SK-N-SH treated with all-trans-retinoic acid at 6 μM for 48 hours (cell line): ENCODE measurements around the gene SYT12.
"Not testable (repeated sequence)": the region's sequence is repeated elsewhere in the genome, so short reads cannot be mapped to it uniquely, and the experiment has no call there.

Experiments used
- ATAC-seq: fragments of 200-7000 bp; cut with Tn5 transposase; 3 replicates; pipeline ENCODE4 v1.9.1; 2020; ENCODE audit warnings: mild to moderate bottlenecking, moderate library complexity
- ARNTL ChIP-seq: fragments of 450-650 bp; formaldehyde crosslinking; IDR thresholded peaks from 2 replicates; pipeline ENCODE4 v1.5.0; 2020; ENCODE audit warnings: low read depth, mild to moderate bottlenecking, moderate library complexity, borderline replicate concordance
- BACH2 ChIP-seq: fragments of 250-450 bp; sonication (Bioruptor Pico); IDR thresholded peaks from 2 replicates; pipeline ENCODE4 v1.9.0; 2021; ENCODE audit warnings: mild to moderate bottlenecking, borderline replicate concordance
- CSDC2 ChIP-seq: fragments of 250-450 bp; sonication (Bioruptor Pico); IDR thresholded peaks from 2 replicates; pipeline ENCODE4 v1.5.0; 2020; ENCODE audit warnings: mild to moderate bottlenecking, moderate library complexity
- ESRRG ChIP-seq: fragments of 250-450 bp; sonication (Bioruptor Pico); IDR thresholded peaks from 2 replicates; pipeline ENCODE4 v1.6.1; 2021; ENCODE audit warnings: mild to moderate bottlenecking
- ISL1 ChIP-seq: fragments of 250-450 bp; sonication (Bioruptor Pico); IDR thresholded peaks from 2 replicates; pipeline ENCODE4 v2.1.2; 2022; ENCODE audit warnings: mild to moderate bottlenecking, moderate library complexity
- OSR1 ChIP-seq: fragments of 250-450 bp; sonication (Bioruptor Pico); IDR thresholded peaks from 2 replicates; pipeline ENCODE4 v1.8.0; 2022; ENCODE audit warnings: moderate library complexity, mild to moderate bottlenecking, inconsistent platforms
- PPARA ChIP-seq: fragments of 250-450 bp; sonication (Bioruptor Pico); IDR thresholded peaks from 2 replicates; pipeline ENCODE4 v1.5.0; 2020; ENCODE audit warnings: mild to moderate bottlenecking, borderline replicate concordance
- RARB ChIP-seq: fragments of 250-450 bp; sonication (Bioruptor Pico); IDR thresholded peaks from 2 replicates; pipeline ENCODE4 v1.8.0; 2021; ENCODE audit warnings: mild to moderate bottlenecking, moderate library complexity
- SNAI2 ChIP-seq: fragments of 250-450 bp; sonication (Bioruptor Pico); IDR thresholded peaks from 2 replicates; pipeline ENCODE4 v1.5.0; 2020; ENCODE audit warnings: mild to moderate bottlenecking, moderate library complexity
- TOX ChIP-seq: fragments of 250-450 bp; sonication (Bioruptor Pico); IDR thresholded peaks from 2 replicates; pipeline ENCODE4 v1.8.0; 2021; ENCODE audit warnings: mild to moderate bottlenecking, moderate library complexity, borderline replicate concordance
- ZC3H10 ChIP-seq: fragments of 250-450 bp; sonication (Bioruptor Pico); IDR thresholded peaks from 2 replicates; pipeline ENCODE4 v1.5.1; 2021; ENCODE audit warnings: mild to moderate bottlenecking, moderate library complexity
- ZFP3 ChIP-seq: fragments of 250-450 bp; sonication (Bioruptor Pico); IDR thresholded peaks from 2 replicates; pipeline ENCODE4 v1.5.0; 2020; ENCODE audit warnings: mild to moderate bottlenecking, moderate library complexity
- ZNF565 ChIP-seq: fragments of 450-650 bp; formaldehyde crosslinking; conservative IDR thresholded peaks from 2 replicates; pipeline ENCODE4 v1.5.0; 2020; ENCODE audit warnings: low read depth, mild to moderate bottlenecking, moderate library complexity
- ZNF70 ChIP-seq: fragments of 450-650 bp; formaldehyde crosslinking; IDR thresholded peaks from 2 replicates; pipeline ENCODE4 v1.5.0; 2020; ENCODE audit warnings: mild to moderate bottlenecking, moderate library complexity
- TF ChIP-seq, protein P1 (sequence below): fragments of 250-450 bp; sonication (Bioruptor Pico); IDR thresholded peaks from 2 replicates; pipeline ENCODE4 v1.5.1; 2021; ENCODE audit warnings: mild to moderate bottlenecking, moderate library complexity
- TF ChIP-seq, protein P2 (sequence below): fragments of 250-450 bp; sonication (Bioruptor Pico); IDR thresholded peaks from 2 replicates; pipeline ENCODE4 v1.5.0; 2020; ENCODE audit warnings: mild to moderate bottlenecking, moderate library complexity
- TF ChIP-seq, protein P3 (sequence below): fragments of 250-450 bp; sonication (Bioruptor Pico); IDR thresholded peaks from 2 replicates; pipeline ENCODE4 v1.5.1; 2020; ENCODE audit warnings: low read depth, mild to moderate bottlenecking, moderate library complexity
- TF ChIP-seq, protein P4 (sequence below): fragments of 250-450 bp; sonication (Bioruptor Pico); IDR thresholded peaks from 2 replicates; pipeline ENCODE4 v1.8.0; 2021; ENCODE audit warnings: low read depth, mild to moderate bottlenecking, moderate library complexity, borderline replicate concordance
- TF ChIP-seq, protein P5 (sequence below): fragments of 250-450 bp; sonication (Bioruptor Pico); IDR thresholded peaks from 2 replicates; pipeline ENCODE4 v1.8.0; 2020; ENCODE audit warnings: mild to moderate bottlenecking, moderate library complexity, borderline replicate concordance

Gene SYT12

DNA sequence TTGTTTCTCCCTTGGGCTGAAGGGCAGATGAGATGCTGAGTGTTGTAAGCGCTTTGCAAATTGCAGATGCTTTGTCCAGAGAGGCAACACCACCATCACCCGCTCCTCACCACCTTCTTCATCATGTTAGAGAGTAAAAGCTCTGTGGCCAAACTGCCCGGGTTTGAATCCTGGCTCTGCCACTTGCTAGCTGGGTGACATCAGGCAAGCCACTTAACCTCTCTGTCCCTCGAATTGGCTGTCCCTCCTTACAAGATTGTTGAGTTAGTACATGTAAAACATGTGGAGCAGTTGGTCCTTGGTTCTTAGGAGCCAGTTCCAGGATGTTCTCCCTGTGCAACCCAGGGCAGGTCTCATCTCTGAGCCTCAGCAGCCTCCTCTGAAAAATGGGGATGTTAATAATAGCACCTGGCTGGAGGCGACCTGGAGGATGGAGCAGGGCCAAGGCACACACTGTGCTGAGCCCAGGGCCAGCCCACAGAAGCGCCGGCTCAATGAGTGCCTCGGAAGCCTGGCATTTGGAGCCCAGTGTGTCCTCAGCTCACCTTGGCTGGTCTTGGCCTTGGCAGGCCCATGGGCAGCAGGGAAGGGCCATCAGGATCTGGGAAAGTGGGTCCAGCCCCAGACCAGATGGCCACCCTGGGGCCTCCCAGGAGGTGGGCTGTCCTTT is 37.3 kb upstream of the SYT12 start (continued):
- TF ChIP-seq CSDC2 (CRISPR knock-in tag) = no peak
- TF ChIP-seq ZNF565 (CRISPR knock-in tag) = no peak

DNA sequence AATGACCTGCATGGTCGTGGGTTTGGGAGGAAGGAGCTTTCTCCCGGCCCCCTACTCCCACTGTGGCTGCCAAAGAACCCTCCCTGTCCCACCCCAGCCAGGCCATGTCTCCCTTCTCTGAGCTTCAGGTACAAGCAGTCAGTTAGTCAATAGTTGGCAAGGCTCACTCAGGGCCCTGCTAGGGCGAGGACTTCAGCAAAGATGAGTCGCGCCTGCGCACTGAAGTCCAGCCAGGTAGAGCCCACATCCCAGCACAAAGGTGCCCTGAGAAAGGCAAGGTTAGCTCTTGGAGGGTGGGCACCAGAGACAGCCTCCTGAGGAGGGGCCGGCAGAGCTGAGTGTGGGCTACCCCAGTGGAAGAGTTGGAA is 36.8 kb upstream of the SYT12 start:
- TF ChIP-seq, protein P1, sequence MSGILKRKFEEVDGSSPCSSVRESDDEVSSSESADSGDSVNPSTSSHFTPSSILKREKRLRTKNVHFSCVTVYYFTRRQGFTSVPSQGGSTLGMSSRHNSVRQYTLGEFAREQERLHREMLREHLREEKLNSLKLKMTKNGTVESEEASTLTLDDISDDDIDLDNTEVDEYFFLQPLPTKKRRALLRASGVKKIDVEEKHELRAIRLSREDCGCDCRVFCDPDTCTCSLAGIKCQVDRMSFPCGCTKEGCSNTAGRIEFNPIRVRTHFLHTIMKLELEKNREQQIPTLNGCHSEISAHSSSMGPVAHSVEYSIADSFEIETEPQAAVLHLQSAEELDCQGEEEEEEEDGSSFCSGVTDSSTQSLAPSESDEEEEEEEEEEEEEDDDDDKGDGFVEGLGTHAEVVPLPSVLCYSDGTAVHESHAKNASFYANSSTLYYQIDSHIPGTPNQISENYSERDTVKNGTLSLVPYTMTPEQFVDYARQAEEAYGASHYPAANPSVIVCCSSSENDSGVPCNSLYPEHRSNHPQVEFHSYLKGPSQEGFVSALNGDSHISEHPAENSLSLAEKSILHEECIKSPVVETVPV (CRISPR knock-in tag) = no peak
- no peak for TF ChIP-seq ISL1 (CRISPR knock-in tag)
- ATAC-seq = no peak

DNA sequence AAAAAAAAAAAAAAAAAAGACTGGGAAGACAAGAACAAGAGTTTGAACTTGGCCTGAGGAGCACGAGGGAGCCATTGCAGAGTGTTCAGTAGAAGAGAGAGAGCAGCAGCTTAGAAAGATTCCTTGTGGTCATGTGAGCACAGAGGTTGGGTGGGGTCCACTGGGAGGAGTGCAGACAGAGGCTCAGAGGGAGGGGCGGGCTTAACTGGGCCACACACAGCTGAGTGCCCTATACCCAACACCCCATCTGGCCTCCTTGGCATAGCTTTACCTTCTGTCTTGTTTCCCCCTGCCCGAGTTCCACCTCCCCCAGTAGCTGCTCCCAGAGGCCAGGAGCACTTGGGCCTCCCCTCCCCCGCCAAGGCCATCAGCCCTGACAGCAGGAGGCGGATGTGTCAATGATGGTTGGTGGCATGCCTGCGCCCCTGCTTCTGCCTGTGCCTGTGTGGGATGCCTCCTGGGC is 35.7 kb upstream of the SYT12 start:
- ATAC-seq = no peak
- TF ChIP-seq ZNF70 (CRISPR knock-in tag) (no peak), TOX (CRISPR knock-in tag) (no peak), CSDC2 (CRISPR knock-in tag) (no peak), RARB (CRISPR knock-in tag) (no peak), OSR1 (CRISPR knock-in tag) (no peak)
- TF ChIP-seq, protein P2, sequence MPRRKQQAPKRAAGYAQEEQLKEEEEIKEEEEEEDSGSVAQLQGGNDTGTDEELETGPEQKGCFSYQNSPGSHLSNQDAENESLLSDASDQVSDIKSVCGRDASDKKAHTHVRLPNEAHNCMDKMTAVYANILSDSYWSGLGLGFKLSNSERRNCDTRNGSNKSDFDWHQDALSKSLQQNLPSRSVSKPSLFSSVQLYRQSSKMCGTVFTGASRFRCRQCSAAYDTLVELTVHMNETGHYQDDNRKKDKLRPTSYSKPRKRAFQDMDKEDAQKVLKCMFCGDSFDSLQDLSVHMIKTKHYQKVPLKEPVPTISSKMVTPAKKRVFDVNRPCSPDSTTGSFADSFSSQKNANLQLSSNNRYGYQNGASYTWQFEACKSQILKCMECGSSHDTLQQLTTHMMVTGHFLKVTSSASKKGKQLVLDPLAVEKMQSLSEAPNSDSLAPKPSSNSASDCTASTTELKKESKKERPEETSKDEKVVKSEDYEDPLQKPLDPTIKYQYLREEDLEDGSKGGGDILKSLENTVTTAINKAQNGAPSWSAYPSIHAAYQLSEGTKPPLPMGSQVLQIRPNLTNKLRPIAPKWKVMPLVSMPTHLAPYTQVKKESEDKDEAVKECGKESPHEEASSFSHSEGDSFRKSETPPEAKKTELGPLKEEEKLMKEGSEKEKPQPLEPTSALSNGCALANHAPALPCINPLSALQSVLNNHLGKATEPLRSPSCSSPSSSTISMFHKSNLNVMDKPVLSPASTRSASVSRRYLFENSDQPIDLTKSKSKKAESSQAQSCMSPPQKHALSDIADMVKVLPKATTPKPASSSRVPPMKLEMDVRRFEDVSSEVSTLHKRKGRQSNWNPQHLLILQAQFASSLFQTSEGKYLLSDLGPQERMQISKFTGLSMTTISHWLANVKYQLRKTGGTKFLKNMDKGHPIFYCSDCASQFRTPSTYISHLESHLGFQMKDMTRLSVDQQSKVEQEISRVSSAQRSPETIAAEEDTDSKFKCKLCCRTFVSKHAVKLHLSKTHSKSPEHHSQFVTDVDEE (CRISPR knock-in tag) = no peak
- TF ChIP-seq, protein P3, sequence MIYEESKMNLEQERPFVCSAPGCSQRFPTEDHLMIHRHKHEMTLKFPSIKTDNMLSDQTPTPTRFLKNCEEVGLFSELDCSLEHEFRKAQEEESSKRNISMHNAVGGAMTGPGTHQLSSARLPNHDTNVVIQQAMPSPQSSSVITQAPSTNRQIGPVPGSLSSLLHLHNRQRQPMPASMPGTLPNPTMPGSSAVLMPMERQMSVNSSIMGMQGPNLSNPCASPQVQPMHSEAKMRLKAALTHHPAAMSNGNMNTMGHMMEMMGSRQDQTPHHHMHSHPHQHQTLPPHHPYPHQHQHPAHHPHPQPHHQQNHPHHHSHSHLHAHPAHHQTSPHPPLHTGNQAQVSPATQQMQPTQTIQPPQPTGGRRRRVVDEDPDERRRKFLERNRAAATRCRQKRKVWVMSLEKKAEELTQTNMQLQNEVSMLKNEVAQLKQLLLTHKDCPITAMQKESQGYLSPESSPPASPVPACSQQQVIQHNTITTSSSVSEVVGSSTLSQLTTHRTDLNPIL (CRISPR knock-in tag) = no peak

DNA sequence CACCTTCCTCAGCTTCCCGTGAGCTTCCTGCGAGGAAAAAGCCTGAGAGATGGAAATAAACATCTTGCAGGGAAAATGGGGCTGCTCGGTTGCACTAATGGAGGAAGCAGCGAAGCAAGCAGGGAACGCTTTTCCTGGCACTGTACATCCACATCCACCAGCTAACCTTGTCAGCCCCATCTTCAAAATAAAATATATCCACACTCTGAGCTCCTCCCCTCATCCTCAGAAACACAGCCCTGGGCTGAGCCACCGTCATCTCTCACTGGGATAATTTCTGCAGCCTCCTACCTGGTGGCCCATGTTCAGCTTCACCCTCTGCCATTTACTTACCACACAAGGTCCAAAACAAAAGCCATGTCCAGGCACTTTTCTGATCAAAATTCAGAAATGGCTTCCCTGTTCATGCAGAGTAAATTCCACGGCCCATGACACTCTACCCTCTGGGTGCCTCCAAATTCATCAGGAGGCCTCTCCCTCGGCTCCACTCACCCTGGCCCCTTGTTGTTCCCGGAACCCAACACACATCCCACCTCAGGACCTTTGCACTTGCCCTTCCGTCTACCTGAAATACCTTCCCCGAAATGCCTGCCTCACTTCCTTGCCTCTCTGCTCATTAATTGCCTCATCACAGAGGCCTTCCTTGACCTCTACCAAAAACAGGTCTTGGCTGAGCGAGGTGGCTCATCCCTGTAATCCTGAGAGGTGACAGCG is 34.9 kb upstream of the SYT12 start:
- no peak for ATAC-seq
- TF ChIP-seq ZC3H10 = no peak
- no peak for TF ChIP-seq ZNF70 (CRISPR knock-in tag)
- TF ChIP-seq OSR1 (CRISPR knock-in tag) = no peak
- TF ChIP-seq, protein P4, sequence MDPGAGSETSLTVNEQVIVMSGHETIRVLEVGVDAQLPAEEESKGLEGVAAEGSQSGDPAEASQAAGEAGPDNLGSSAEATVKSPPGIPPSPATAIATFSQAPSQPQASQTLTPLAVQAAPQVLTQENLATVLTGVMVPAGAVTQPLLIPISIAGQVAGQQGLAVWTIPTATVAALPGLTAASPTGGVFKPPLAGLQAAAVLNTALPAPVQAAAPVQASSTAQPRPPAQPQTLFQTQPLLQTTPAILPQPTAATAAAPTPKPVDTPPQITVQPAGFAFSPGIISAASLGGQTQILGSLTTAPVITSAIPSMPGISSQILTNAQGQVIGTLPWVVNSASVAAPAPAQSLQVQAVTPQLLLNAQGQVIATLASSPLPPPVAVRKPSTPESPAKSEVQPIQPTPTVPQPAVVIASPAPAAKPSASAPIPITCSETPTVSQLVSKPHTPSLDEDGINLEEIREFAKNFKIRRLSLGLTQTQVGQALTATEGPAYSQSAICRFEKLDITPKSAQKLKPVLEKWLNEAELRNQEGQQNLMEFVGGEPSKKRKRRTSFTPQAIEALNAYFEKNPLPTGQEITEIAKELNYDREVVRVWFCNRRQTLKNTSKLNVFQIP = no peak
- TF ChIP-seq ESRRG = no peak
- no peak for TF ChIP-seq SNAI2 (CRISPR knock-in tag)
- TF ChIP-seq ARNTL (CRISPR knock-in tag) = no peak
- no peak for TF ChIP-seq ZNF565 (CRISPR knock-in tag)
- TF ChIP-seq, protein P5, sequence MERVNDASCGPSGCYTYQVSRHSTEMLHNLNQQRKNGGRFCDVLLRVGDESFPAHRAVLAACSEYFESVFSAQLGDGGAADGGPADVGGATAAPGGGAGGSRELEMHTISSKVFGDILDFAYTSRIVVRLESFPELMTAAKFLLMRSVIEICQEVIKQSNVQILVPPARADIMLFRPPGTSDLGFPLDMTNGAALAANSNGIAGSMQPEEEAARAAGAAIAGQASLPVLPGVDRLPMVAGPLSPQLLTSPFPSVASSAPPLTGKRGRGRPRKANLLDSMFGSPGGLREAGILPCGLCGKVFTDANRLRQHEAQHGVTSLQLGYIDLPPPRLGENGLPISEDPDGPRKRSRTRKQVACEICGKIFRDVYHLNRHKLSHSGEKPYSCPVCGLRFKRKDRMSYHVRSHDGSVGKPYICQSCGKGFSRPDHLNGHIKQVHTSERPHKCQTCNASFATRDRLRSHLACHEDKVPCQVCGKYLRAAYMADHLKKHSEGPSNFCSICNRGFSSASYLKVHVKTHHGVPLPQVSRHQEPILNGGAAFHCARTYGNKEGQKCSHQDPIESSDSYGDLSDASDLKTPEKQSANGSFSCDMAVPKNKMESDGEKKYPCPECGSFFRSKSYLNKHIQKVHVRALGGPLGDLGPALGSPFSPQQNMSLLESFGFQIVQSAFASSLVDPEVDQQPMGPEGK (CRISPR knock-in tag) = no peak
- no peak for TF ChIP-seq ZFP3 (CRISPR knock-in tag)
- no peak for TF ChIP-seq PPARA (CRISPR knock-in tag)
- TF ChIP-seq RARB (CRISPR knock-in tag) = no peak
- TF ChIP-seq, protein P3 (CRISPR knock-in tag) = no peak
- TF ChIP-seq BACH2 (CRISPR knock-in tag) = no peak
- TF ChIP-seq TOX (CRISPR knock-in tag) = no peak

DNA sequence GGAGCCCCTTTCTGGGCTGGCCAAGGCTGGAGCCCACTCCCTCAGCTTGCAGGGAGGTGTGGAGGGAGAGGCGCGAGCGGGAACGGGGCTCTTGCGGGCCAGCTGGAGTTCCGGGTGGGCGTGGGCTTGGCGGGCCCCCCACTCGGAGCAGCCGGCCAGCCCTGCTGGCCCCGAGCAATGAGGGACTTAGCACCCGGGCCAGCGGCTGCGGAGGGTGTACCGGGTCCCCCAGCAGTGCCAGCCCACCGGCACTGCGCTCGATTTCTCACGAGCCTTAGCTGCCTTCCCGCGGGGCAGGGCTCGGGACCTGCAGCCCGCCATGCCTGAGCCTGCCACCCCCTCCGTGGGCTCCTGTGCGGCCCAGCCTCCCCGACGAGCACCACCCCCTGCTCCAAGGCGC is 34.2 kb upstream of the SYT12 start:
- not testable (repeated sequence) for ATAC-seq

DNA sequence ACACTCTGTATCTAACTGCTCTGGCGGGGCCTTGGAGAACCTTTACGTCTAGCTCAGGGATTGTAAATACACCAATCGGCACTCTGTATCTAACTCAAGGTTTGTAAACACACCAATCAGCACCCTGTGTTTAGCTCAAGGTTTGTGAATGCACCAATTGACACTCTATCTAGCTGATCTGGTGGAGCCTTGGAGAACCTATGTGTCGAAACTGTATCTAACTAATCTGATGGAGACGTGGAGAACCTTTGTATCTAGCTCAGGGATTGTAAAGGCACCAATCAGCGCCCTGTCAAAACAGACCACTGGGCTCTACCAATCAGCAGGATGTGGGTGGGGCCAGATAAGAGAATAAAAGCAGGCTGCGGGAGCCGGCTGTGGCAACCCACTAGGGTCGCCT is 33.6 kb upstream of the SYT12 start:
- not testable (repeated sequence) for ATAC-seq
